Activated CD8-positive, alpha-beta memory T cell treated with anti-CD3 and anti-CD28 coated beads, Interleukin-2, amount 10 ng/mL, durations not matched to agents 7 days and 5 days (primary cell): ENCODE results near the gene GREB1L. TPM values are rescaled to one million over a fixed set of nuclear protein-coding genes. Genes with fewer than 3 reads are reported as not detected.
"Not testable (repeated sequence)": the region's sequence is repeated elsewhere in the genome, so short reads cannot be mapped to it uniquely, and the experiment has no call there.

Experiments
- ATAC-seq: fragments of 150-1000 bp; cut with Tn5 transposase; one replicate; pipeline ENCODE4 v1.10.0; 2021; ENCODE audit warnings: moderate library complexity
- CTCF ChIA-PET: fragments of 350-600 bp; sonication (Branson Sonifier 250); formaldehyde crosslinking; loops from one replicate; lab custom pipeline; 2021; ENCODE audit warnings: antibody characterized with exemption; lab: Charles Lee
- DNase-seq: peaks from one replicate; pipeline ENCODE4 v3.0.0-alpha.2; 2020
- H3K27ac Mint-ChIP-seq: one replicate; pipeline ENCODE4 v1.8.0; 2021; ENCODE audit warnings: mild to moderate bottlenecking, mixed read lengths
- H3K27me3 Mint-ChIP-seq: one replicate; pipeline ENCODE4 v1.8.0; 2021; ENCODE audit warnings: mixed read lengths
- H3K36me3 Mint-ChIP-seq: one replicate; pipeline ENCODE4 v1.8.0; 2021; ENCODE audit warnings: mild to moderate bottlenecking, mixed read lengths
- H3K4me1 Mint-ChIP-seq: one replicate; pipeline ENCODE4 v1.8.0; 2021; ENCODE audit warnings: mixed read lengths
- H3K4me3 Mint-ChIP-seq: one replicate; pipeline ENCODE4 v1.8.0; 2021; ENCODE audit warnings: mild to moderate bottlenecking, moderate library complexity, mixed read lengths
- H3K9me3 Mint-ChIP-seq: one replicate; pipeline ENCODE4 v1.8.0; 2022; ENCODE audit warnings: low read depth, mixed read lengths
- total RNA-seq, 2 experiments: library from RNA; stranded (reverse); gene quantifications; one replicate each; pipeline ENCODE4 v1.2.3, GENCODE V29; 2021

Gene GREB1L
- total RNA-seq, 2 experiments from 2014 or later, result not detected

- CTCF ChIA-PET, result no interaction called here
- Mint-ChIP-seq H3K4me1 (no peaks in the 10 kb centered on the region), H3K9me3 (no peaks in the 10 kb centered on the region)
Measured at GRCh38 chr18:21369146-21369545, 127.1 kb downstream of the GREB1L start.

GRCh38 chr18:21369597-21369996 is 127.6 kb downstream of the GREB1L start:
- H3K4me1 Mint-ChIP-seq, H3K9me3 Mint-ChIP-seq, H3K27ac Mint-ChIP-seq, H3K36me3 Mint-ChIP-seq, DNase-seq, CTCF ChIA-PET, H3K4me3 Mint-ChIP-seq, ATAC-seq: not testable (repeated sequence)
- peaks cover 18% of the 10 kb centered on the region for H3K27me3 Mint-ChIP-seq

More at GRCh38 chr18:21369146-21369545, 127.1 kb downstream of the GREB1L start:
- ATAC-seq, result no peak
- H3K4me3 Mint-ChIP-seq, result no peak overlapping the region
- H3K27ac Mint-ChIP-seq, result no peak overlapping the region
- H3K27me3 Mint-ChIP-seq, result peaks cover 18% of the 10 kb centered on the region
- H3K36me3 Mint-ChIP-seq, result no peaks in the 10 kb centered on the region
- no peak for DNase-seq

- no peaks in the 10 kb centered on the region for H3K4me1 Mint-ChIP-seq
- H3K36me3 Mint-ChIP-seq, result no peaks in the 10 kb centered on the region
- CTCF ChIA-PET, result no interaction called here
- DNase-seq (no peak), ATAC-seq (no peak)
- no peak overlapping the region for H3K27ac Mint-ChIP-seq
- peaks cover 7% of the 10 kb centered on the region for H3K27me3 Mint-ChIP-seq
- no peak overlapping the region for H3K4me3 Mint-ChIP-seq
- H3K9me3 Mint-ChIP-seq, result no peaks in the 10 kb centered on the region
Measured at GRCh38 chr18:21383031-21383430, 141.0 kb downstream of the GREB1L start.

GRCh38 chr18:21386523-21387240 is 144.7 kb downstream of the GREB1L start:
- Mint-ChIP-seq H3K4me1 (no peaks in the 10 kb centered on the region), H3K9me3 (no peaks in the 10 kb centered on the region), H3K4me3 (no peak overlapping the region), H3K27ac (no peak overlapping the region), H3K36me3 (no peaks in the 10 kb centered on the region), H3K27me3 (peaks cover 14% of the 10 kb centered on the region)
- ATAC-seq (no peak), DNase-seq (no peak)
- CTCF ChIA-PET, result interaction anchor here (1.2 kb wide), 1 partner anchor 21 kb away, joined by 3 read pairs; no protein-coding TSS in a partner anchor

GRCh38 chr18:21387886-21388285 is 145.9 kb downstream of the GREB1L start:
- no peak for DNase-seq
- Mint-ChIP-seq H3K27me3 (peaks cover 14% of the 10 kb centered on the region), H3K27ac (no peak overlapping the region), H3K9me3 (no peaks in the 10 kb centered on the region), H3K4me1 (no peaks in the 10 kb centered on the region), H3K36me3 (no peaks in the 10 kb centered on the region), H3K4me3 (no peak overlapping the region)
- CTCF ChIA-PET, result no interaction called here
- ATAC-seq, result no peak

GRCh38 chr18:21389283-21389682 is 147.3 kb downstream of the GREB1L start:
- peaks cover 13% of the 10 kb centered on the region for H3K27me3 Mint-ChIP-seq
- no peaks in the 10 kb centered on the region for H3K36me3 Mint-ChIP-seq
- DNase-seq, result no peak
- no peaks in the 10 kb centered on the region for H3K4me1 Mint-ChIP-seq
- no peak overlapping the region for H3K4me3 Mint-ChIP-seq
- H3K27ac Mint-ChIP-seq, result no peak overlapping the region
- H3K9me3 Mint-ChIP-seq, result no peaks in the 10 kb centered on the region
- CTCF ChIA-PET, result no interaction called here
- ATAC-seq, result no peak

- no peak overlapping the region for H3K27ac Mint-ChIP-seq
- CTCF ChIA-PET, result no interaction called here
- H3K27me3 Mint-ChIP-seq, result peaks cover 8% of the 10 kb centered on the region
- no peaks in the 10 kb centered on the region for H3K4me1 Mint-ChIP-seq
- ATAC-seq (no peak), DNase-seq (no peak)
- no peaks in the 10 kb centered on the region for H3K9me3 Mint-ChIP-seq
- H3K4me3 Mint-ChIP-seq, result no peak overlapping the region
- H3K36me3 Mint-ChIP-seq, result no peaks in the 10 kb centered on the region
Measured at GRCh38 chr18:21389903-21390302, 147.9 kb downstream of the GREB1L start.

GRCh38 chr18:21391074-21391673 is 149.1 kb downstream of the GREB1L start:
- CTCF ChIA-PET, result no interaction called here
- ATAC-seq (no peak), DNase-seq (no peak)
- no peak overlapping the region for H3K4me3 Mint-ChIP-seq
- no peaks in the 10 kb centered on the region for H3K4me1 Mint-ChIP-seq
- H3K9me3 Mint-ChIP-seq, result no peaks in the 10 kb centered on the region
- H3K36me3 Mint-ChIP-seq, result no peaks in the 10 kb centered on the region
- H3K27me3 Mint-ChIP-seq, result peaks cover 6% of the 10 kb centered on the region
- no peak overlapping the region for H3K27ac Mint-ChIP-seq

GRCh38 chr18:21393986-21394385 is 152.0 kb downstream of the GREB1L start:
- Mint-ChIP-seq H3K36me3 (no peaks in the 10 kb centered on the region), H3K27ac (no peak overlapping the region), H3K27me3 (peaks cover 6% of the 10 kb centered on the region), H3K9me3 (no peaks in the 10 kb centered on the region), H3K4me3 (no peak overlapping the region), H3K4me1 (no peaks in the 10 kb centered on the region)
- DNase-seq (no peak), ATAC-seq (no peak)
- CTCF ChIA-PET, result no interaction called here

- no peak overlapping the region for H3K27ac Mint-ChIP-seq
- H3K9me3 Mint-ChIP-seq, result no peaks in the 10 kb centered on the region
- H3K36me3 Mint-ChIP-seq, result no peaks in the 10 kb centered on the region
- peaks cover 19% of the 10 kb centered on the region for H3K27me3 Mint-ChIP-seq
- ATAC-seq (no peak), DNase-seq (no peak)
- no peaks in the 10 kb centered on the region for H3K4me1 Mint-ChIP-seq
- CTCF ChIA-PET, result no interaction called here
- no peak overlapping the region for H3K4me3 Mint-ChIP-seq
Measured at GRCh38 chr18:21398121-21398520, 156.1 kb downstream of the GREB1L start.

- no peaks in the 10 kb centered on the region for H3K4me1 Mint-ChIP-seq
- H3K27me3 Mint-ChIP-seq, result peaks cover 19% of the 10 kb centered on the region
- H3K4me3 Mint-ChIP-seq, result no peak overlapping the region
- CTCF ChIA-PET, result interaction anchor here (0.5 kb wide), 1 partner anchor 175 kb away, joined by 3 read pairs; no protein-coding TSS in a partner anchor
- H3K36me3 Mint-ChIP-seq, result no peaks in the 10 kb centered on the region
- H3K9me3 Mint-ChIP-seq, result no peaks in the 10 kb centered on the region
- DNase-seq, result no peak
- no peak overlapping the region for H3K27ac Mint-ChIP-seq
- ATAC-seq, result no peak
Measured at GRCh38 chr18:21402272-21402671, 160.2 kb downstream of the GREB1L start.

GRCh38 chr18:21404426-21404825 is 162.4 kb downstream of the GREB1L start:
- no peak for ATAC-seq

GRCh38 chr18:21406116-21406515 is 164.1 kb downstream of the GREB1L start:
- no peak overlapping the region for H3K27ac Mint-ChIP-seq
- no peak for DNase-seq
- CTCF ChIA-PET, result no interaction called here

More at GRCh38 chr18:21404426-21404825, 162.4 kb downstream of the GREB1L start:
- no peaks in the 10 kb centered on the region for H3K36me3 Mint-ChIP-seq
- H3K27ac Mint-ChIP-seq, result no peak overlapping the region
- H3K9me3 Mint-ChIP-seq, result no peaks in the 10 kb centered on the region
- no peaks in the 10 kb centered on the region for H3K4me1 Mint-ChIP-seq
- CTCF ChIA-PET, result no interaction called here
- H3K4me3 Mint-ChIP-seq, result no peak overlapping the region
- DNase-seq, result no peak
- peaks cover 12% of the 10 kb centered on the region for H3K27me3 Mint-ChIP-seq

GRCh38 chr18:21408681-21409080 is 166.6 kb downstream of the GREB1L start:
- DNase-seq (no peak), ATAC-seq (no peak)
- no peaks in the 10 kb centered on the region for H3K9me3 Mint-ChIP-seq
- no peak overlapping the region for H3K4me3 Mint-ChIP-seq
- no peaks in the 10 kb centered on the region for H3K36me3 Mint-ChIP-seq
- no peak overlapping the region for H3K27ac Mint-ChIP-seq
- H3K27me3 Mint-ChIP-seq, result no peaks in the 10 kb centered on the region
- CTCF ChIA-PET, result interaction anchor here (1.5 kb wide), 1 partner anchor 79 kb away, joined by 3 read pairs; no protein-coding TSS in a partner anchor
- no peaks in the 10 kb centered on the region for H3K4me1 Mint-ChIP-seq

More at GRCh38 chr18:21406116-21406515, 164.1 kb downstream of the GREB1L start:
- no peak overlapping the region for H3K4me3 Mint-ChIP-seq
- peaks cover 1% of the 10 kb centered on the region for H3K27me3 Mint-ChIP-seq
- H3K36me3 Mint-ChIP-seq, result no peaks in the 10 kb centered on the region
- no peaks in the 10 kb centered on the region for H3K4me1 Mint-ChIP-seq
- ATAC-seq, result no peak
- H3K9me3 Mint-ChIP-seq, result no peaks in the 10 kb centered on the region
